HepG2 (cell line): ENCODE measurements around the gene COX7A1. TPM values are rescaled to one million over a fixed set of nuclear protein-coding genes. Genes with fewer than 3 reads are reported as not detected.
A peak's percentile ranks its signal among the peaks of the same experiment; 100 is the strongest.

Experiments
- CREB1 ChIP-seq, 2 experiments: fragments of 450-650 bp in 1 of 2; IDR thresholded peaks; 2 replicates each; pipeline ENCODE4 v1.6.1; 2016 to 2017; ENCODE audit warnings: control low read depth in 1 of 2, mild to moderate bottlenecking in 1 of 2, missing compliant biosample characterization in 1 of 2, missing genetic modification characterization in 1 of 2
- E2F2 ChIP-seq: sonication (generic); formaldehyde crosslinking; IDR thresholded peaks from 2 replicates; pipeline ENCODE4 v1.4.0; 2020; ENCODE audit warnings: missing genetic modification reagents, borderline replicate concordance
- JUNB ChIP-seq: sonication (generic); formaldehyde crosslinking; IDR thresholded peaks from 2 replicates; pipeline ENCODE4 v1.8.0; 2022; ENCODE audit warnings: missing genetic modification reagents, mild to moderate bottlenecking, borderline replicate concordance
- KLF11 ChIP-seq: IDR thresholded peaks from 2 replicates; pipeline ENCODE4 v1.6.1; 2016; ENCODE audit warnings: missing compliant biosample characterization
- KLF15 ChIP-seq: sonication (generic); formaldehyde crosslinking; IDR thresholded peaks from 2 replicates; pipeline ENCODE4 v1.8.1; 2023; ENCODE audit warnings: borderline replicate concordance, mild to moderate bottlenecking, inconsistent platforms, missing genetic modification reagents, mixed read lengths
- MZF1 ChIP-seq: sonication (generic); formaldehyde crosslinking; IDR thresholded peaks from 2 replicates; pipeline ENCODE4 v1.8.1; 2023; ENCODE audit warnings: mild to moderate bottlenecking, missing genetic modification reagents, borderline replicate concordance
- POGK ChIP-seq: sonication (generic); formaldehyde crosslinking; conservative IDR thresholded peaks from 2 replicates; pipeline ENCODE4 v1.8.0; 2022; ENCODE audit warnings: mild to moderate bottlenecking, moderate library complexity, missing genetic modification reagents
- RCOR2 ChIP-seq: IDR thresholded peaks from 2 replicates; pipeline ENCODE4 v1.6.1; 2016; ENCODE audit warnings: missing biosample characterization, missing genetic modification reagents
- RFXANK ChIP-seq: IDR thresholded peaks from 2 replicates; pipeline ENCODE4 v1.6.1; 2016
- YEATS2 ChIP-seq: sonication (generic); formaldehyde crosslinking; IDR thresholded peaks from 2 replicates; pipeline ENCODE4 v1.4.0; 2020; ENCODE audit warnings: missing genetic modification reagents, borderline replicate concordance
- ZNF251 ChIP-seq: sonication (generic); formaldehyde crosslinking; IDR thresholded peaks from 2 replicates; pipeline ENCODE4 v1.9.0; 2021; ENCODE audit warnings: mild to moderate bottlenecking, missing genetic modification reagents
- ZNF547 ChIP-seq: sonication (generic); formaldehyde crosslinking; IDR thresholded peaks from 2 replicates; pipeline ENCODE4 v1.5.1; 2020; ENCODE audit warnings: mild to moderate bottlenecking, missing genetic modification reagents
- ZNF609 ChIP-seq: sonication (generic); formaldehyde crosslinking; IDR thresholded peaks from 2 replicates; pipeline ENCODE4 v1.4.0; 2020; ENCODE audit warnings: mild to moderate bottlenecking, missing genetic modification reagents, borderline replicate concordance
- ZNF788 ChIP-seq: sonication (generic); formaldehyde crosslinking; IDR thresholded peaks from 2 replicates; pipeline ENCODE4 v1.5.0; 2020; ENCODE audit warnings: mild to moderate bottlenecking, missing genetic modification reagents, borderline replicate concordance
- polyA plus RNA-seq, 8 experiments: library from polyadenylated mRNA; depleted of rRNA in 3 of 8; stranded (reverse) in 7 of 8; unstranded in 1 of 8; fragments of >200 nt; fragmentation: Illumina TruSeq in 4 of 8; extraction: Trizol in 4 of 8; gene quantifications; 2 replicates each; pipeline versions ENCODE4 v1.2.1 to v1.2.3, GENCODE V29; 2011 to 2016; ENCODE audit warnings: low read depth in 4 of 8, missing spikeins in 1 of 8, mixed read lengths in 1 of 8; ENCODE audit not compliant: insufficient read depth in 1 of 8
- total RNA-seq, 5 experiments: library from RNA; depleted of rRNA; stranded (reverse); fragments of >200 nt; fragmentation: Illumina TruSeq; extraction: Trizol; gene quantifications; 2 replicates each; pipeline ENCODE4 v1.2.3, GENCODE V29; 2016; ENCODE audit warnings: low read depth in 1 of 5
- TF ChIP-seq, protein P1 (sequence below): sonication (generic); formaldehyde crosslinking; IDR thresholded peaks from 2 replicates; pipeline ENCODE4 v1.4.0; 2020; ENCODE audit warnings: mild to moderate bottlenecking, missing genetic modification reagents
- TF ChIP-seq, protein P2 (sequence below): sonication (generic); formaldehyde crosslinking; IDR thresholded peaks from 2 replicates; pipeline ENCODE4 v1.4.0; 2020; ENCODE audit warnings: missing genetic modification reagents
- TF ChIP-seq, protein P3 (sequence below): sonication (generic); formaldehyde crosslinking; IDR thresholded peaks from 2 replicates; pipeline ENCODE4 v1.8.0; 2022; ENCODE audit warnings: mild to moderate bottlenecking, missing genetic modification reagents, moderate library complexity

Gene COX7A1
- total and polyA plus RNA-seq, 2 of the 13 experiments (the other 11 are each of a cell fraction or from before 2014, with no cell fraction given): not detected

GRCh38 chr19:36114721-36115452 is 37.4 kb downstream of the COX7A1 start, which contains the start of gene POLR2I (continued):
- TF ChIP-seq E2F2: no peak
- TF ChIP-seq, protein P1, sequence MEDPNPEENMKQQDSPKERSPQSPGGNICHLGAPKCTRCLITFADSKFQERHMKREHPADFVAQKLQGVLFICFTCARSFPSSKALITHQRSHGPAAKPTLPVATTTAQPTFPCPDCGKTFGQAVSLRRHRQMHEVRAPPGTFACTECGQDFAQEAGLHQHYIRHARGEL (CRISPR knock-in tag): no peak
- TF ChIP-seq ZNF251 (CRISPR knock-in tag): no peak
- TF ChIP-seq, protein P2, sequence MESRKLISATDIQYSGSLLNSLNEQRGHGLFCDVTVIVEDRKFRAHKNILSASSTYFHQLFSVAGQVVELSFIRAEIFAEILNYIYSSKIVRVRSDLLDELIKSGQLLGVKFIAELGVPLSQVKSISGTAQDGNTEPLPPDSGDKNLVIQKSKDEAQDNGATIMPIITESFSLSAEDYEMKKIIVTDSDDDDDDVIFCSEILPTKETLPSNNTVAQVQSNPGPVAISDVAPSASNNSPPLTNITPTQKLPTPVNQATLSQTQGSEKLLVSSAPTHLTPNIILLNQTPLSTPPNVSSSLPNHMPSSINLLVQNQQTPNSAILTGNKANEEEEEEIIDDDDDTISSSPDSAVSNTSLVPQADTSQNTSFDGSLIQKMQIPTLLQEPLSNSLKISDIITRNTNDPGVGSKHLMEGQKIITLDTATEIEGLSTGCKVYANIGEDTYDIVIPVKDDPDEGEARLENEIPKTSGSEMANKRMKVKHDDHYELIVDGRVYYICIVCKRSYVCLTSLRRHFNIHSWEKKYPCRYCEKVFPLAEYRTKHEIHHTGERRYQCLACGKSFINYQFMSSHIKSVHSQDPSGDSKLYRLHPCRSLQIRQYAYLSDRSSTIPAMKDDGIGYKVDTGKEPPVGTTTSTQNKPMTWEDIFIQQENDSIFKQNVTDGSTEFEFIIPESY (CRISPR knock-in tag): no peak
- TF ChIP-seq, protein P3, sequence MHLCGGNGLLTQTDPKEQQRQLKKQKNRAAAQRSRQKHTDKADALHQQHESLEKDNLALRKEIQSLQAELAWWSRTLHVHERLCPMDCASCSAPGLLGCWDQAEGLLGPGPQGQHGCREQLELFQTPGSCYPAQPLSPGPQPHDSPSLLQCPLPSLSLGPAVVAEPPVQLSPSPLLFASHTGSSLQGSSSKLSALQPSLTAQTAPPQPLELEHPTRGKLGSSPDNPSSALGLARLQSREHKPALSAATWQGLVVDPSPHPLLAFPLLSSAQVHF (CRISPR knock-in tag): peak; percentile 84
- no peak; the same call in 1 of the 2 replicates for TF ChIP-seq JUNB (CRISPR knock-in tag)
- peak; percentile 46; the same call in 1 of the 2 replicates for TF ChIP-seq ZNF609
- TF ChIP-seq KLF15: 0 out of 2 replicates have a peak, but pooled peaks have one; percentile 87
- TF ChIP-seq ZNF788 (CRISPR knock-in tag): peak; percentile 91; the same call in 1 of the 2 replicates
- TF ChIP-seq CREB1 (IDR thresholded peaks at IDR 0.05): peak; percentile 61; the same call in 1 of the 2 replicates
- peak; percentile 58; the same call in 1 of the 2 replicates for TF ChIP-seq CREB1 (CRISPR knock-in tag; IDR thresholded peaks at IDR 0.05)
- peak; percentile 51; the same call in 1 of the 2 replicates for TF ChIP-seq POGK
- TF ChIP-seq KLF11 (CRISPR knock-in tag): peak; percentile 35; the same call in 1 of the 2 replicates
- peak; percentile 95 for TF ChIP-seq YEATS2 (CRISPR knock-in tag)
- TF ChIP-seq RFXANK (CRISPR knock-in tag): 0 out of 2 replicates have a peak, but pooled peaks have one; percentile 36
- no peak for TF ChIP-seq MZF1 (CRISPR knock-in tag)
- TF ChIP-seq ZNF547: peak; percentile 93
- TF ChIP-seq RCOR2 (CRISPR knock-in tag): no peak
